ENCODE data around the gene MYH4. TPM values are rescaled to one million over a fixed set of nuclear protein-coding genes. Genes with fewer than 3 reads are reported as not detected.

Gene MYH4
- total and polyA plus RNA-seq, 2 of the 8 experiments (the other 6 are each of a cell fraction or from before 2014, with no cell fraction given) = not detected

- Histone ChIP-seq H3K9ac (replicated peaks in 1 of 4; ENCODE audit: extremely low read depth in 1 of 4, low read depth in 3 of 4, low read length in 3 of 4) (no peak overlapping the region), H2BK5ac (ENCODE audit: low read depth, low read length) (no peak overlapping the region), H3K23me2 (ENCODE audit: low read depth, low read length) (no peaks in the 10 kb centered on the region), H2BK15ac (ENCODE audit: low read length) (no peak overlapping the region), H3K27ac (ENCODE audit: low read depth, low read length) (no peak overlapping the region), H2BK120ac (replicated peaks; ENCODE audit: low read depth, low read length) (no peak overlapping the region), H2BK12ac (ENCODE audit: low read depth, low read length) (no peak overlapping the region), H3K79me1 (ENCODE audit: low read depth, low read length) (no peaks in the 10 kb centered on the region), H2AK5ac (ENCODE audit: low read depth, low read length) (no peak overlapping the region), H3K79me2 (ENCODE audit: control insufficient read depth in 1 of 2, insufficient read depth in 2 of 2, low read length in 2 of 2) (no peaks in the 10 kb centered on the region), H3K18ac (ENCODE audit: extremely low read depth, low read length) (no peak overlapping the region), H3K27me3 (replicated peaks in 1 of 4; ENCODE audit: control insufficient read depth in 3 of 4, extremely low read depth in 1 of 4, insufficient read depth in 3 of 4, low read length in 3 of 4) (no peaks in the 10 kb centered on the region), H3K14ac (ENCODE audit: insufficient read length) (no peak overlapping the region), H3K56ac (replicated peaks; ENCODE audit: insufficient read length, low read depth, low read length) (no peak overlapping the region), H3K23ac (ENCODE audit: insufficient read length) (no peak overlapping the region), H4K20me1 (replicated peaks in 1 of 2; ENCODE audit: control insufficient read depth in 1 of 2, insufficient read depth in 2 of 2, low read length in 2 of 2) (no peaks in the 10 kb centered on the region), H2BK20ac (ENCODE audit: low read length) (no peak overlapping the region), H4K5ac (ENCODE audit: insufficient read length, low read depth, low read length) (no peak overlapping the region), H3K4me3 (ENCODE audit: extremely low read depth in 1 of 4, insufficient read depth in 2 of 4, low read depth in 3 of 4, low read length in 4 of 4) (no peak overlapping the region), H3K4me2 (ENCODE audit: insufficient read depth in 1 of 2, low read depth in 2 of 2, low read length in 2 of 2) (no peak overlapping the region), H3K9me3 (ENCODE audit: insufficient read depth in 2 of 2, low read depth in 1 of 2, low read length in 1 of 2) (peaks cover 4 to 9% of the 10 kb centered on the region in 2 experiments; a peak in 3 of 4 replicates), H4K8ac (ENCODE audit: extremely low read depth, insufficient read depth, low read length) (no peak overlapping the region), H2AFZ (ENCODE audit: low read length) (no peak overlapping the region), H3K4me1 (replicated peaks in 1 of 4; ENCODE audit: control insufficient read depth in 3 of 4, insufficient read depth in 4 of 4, low read length in 3 of 4) (no peaks in the 10 kb centered on the region), H4K91ac (replicated peaks; ENCODE audit: insufficient read length, low read length) (no peak overlapping the region), H3K36me3 (ENCODE audit: control insufficient read depth in 2 of 4, insufficient read depth in 4 of 4, low read length in 3 of 4) (no peaks in the 10 kb centered on the region), H3K4ac (replicated peaks; ENCODE audit: insufficient read length, low read depth, low read length) (no peak overlapping the region)
- 91% methylated on average over 1 of the region's 1 CpG; no CpG with 5 or more reads in 1 of the 2 experiments for WGBS, 2 experiments (ENCODE audit: extremely low coverage in 1 of 2, insufficient coverage in 1 of 2, insufficient read length in 1 of 2, insufficient replicate concordance in 2 of 2, low coverage in 1 of 2, low lambda C conversion rate in 2 of 2, missing lambda C conversion rate in 1 of 2)
- TF ChIP-seq ZNF274 (IDR thresholded peaks at IDR 0.05; ENCODE audit: borderline replicate concordance, extremely low read depth, low read length) (no peak), HDAC2 (IDR thresholded peaks at IDR 0.05; ENCODE audit: borderline replicate concordance in 1 of 2, low read depth in 2 of 2, low read length in 2 of 2) (no peak), BCL11A (IDR thresholded peaks at IDR 0.05; ENCODE audit: low read depth in 2 of 2, low read length in 2 of 2) (no peak), RAD21 (IDR thresholded peaks at IDR 0.05 in 1 of 2, conservative IDR thresholded peaks at IDR 0.05 in 1 of 2; ENCODE audit: low read depth in 2 of 2, low read length in 2 of 2) (no peak), SP2 (IDR thresholded peaks at IDR 0.05; ENCODE audit: low read length) (no peak)
- FAIRE-seq = no peak
- ChIA-PET POLR2A (ENCODE audit: partially characterized antibody) (no interaction called here), CTCF (ENCODE audit: partially characterized antibody) (no interaction called here)
- DNase-seq (ENCODE audit: low read depth in 1 of 2, low spot score in 2 of 2) = no peak
Observed at GRCh38 chr17:10477701-10478100, 8.3 kb upstream of the MYH4 start.
